ENCODE measurements around the gene KIAA1549. TPM values are rescaled to one million over a fixed set of nuclear protein-coding genes. Genes with fewer than 3 reads are reported as not detected.

The KIAA1549 gene
- total RNA-seq, 1 experiment from 2014 or later, result 19.9 TPM

- H3K36me3 Mint-ChIP-seq (ENCODE audit: insufficient read depth, unreplicated experiment), result no peaks in the 10 kb centered on the region
- no peaks in the 10 kb centered on the region for H3K27me3 Mint-ChIP-seq (ENCODE audit: insufficient read depth, unreplicated experiment)
- no peaks in the 10 kb centered on the region for H3K9me3 ChIP-seq
- H3K4me3 ChIP-seq (ENCODE audit: low read depth, low read length), result no peak overlapping the region
- no peak overlapping the region for H3K27ac Mint-ChIP-seq (ENCODE audit: unreplicated experiment)
- no TSS peak for BruUV-seq (replicated peaks)
- no peak overlapping the region for H3K4me3 Mint-ChIP-seq (ENCODE audit: unreplicated experiment)
- CTCF ChIA-PET, result no interaction called here
- no peak for DNase-seq
- intact Hi-C loops (cut with micrococcal nuclease; ENCODE audit: unreplicated experiment), result no loop called here
- peaks cover 17% of the 10 kb centered on the region for H3K4me1 Mint-ChIP-seq (ENCODE audit: low read depth, unreplicated experiment)
- no peaks in the 10 kb centered on the region for H3K27me3 ChIP-seq (replicated peaks; ENCODE audit: control insufficient read depth, insufficient read depth, low read length)
- no peaks in the 10 kb centered on the region for H3K36me3 ChIP-seq (ENCODE audit: control insufficient read depth, insufficient read depth, low read length)
- POLR2A ChIA-PET, result no interaction called here
- H3K9me3 Mint-ChIP-seq (ENCODE audit: unreplicated experiment), result no peaks in the 10 kb centered on the region
- no peak for TF ChIP-seq CTCF (IDR thresholded peaks at IDR 0.05; ENCODE audit: insufficient read depth in 1 of 2, low read depth in 1 of 2, low read length in 1 of 2, severe bottlenecking in 1 of 2, unreplicated experiment in 1 of 2)
- H3K4me1 ChIP-seq, result peaks cover 31% of the 10 kb centered on the region
Measured at GRCh38 chr7:138999414-138999813, 18.2 kb upstream of the KIAA1549 start.

- Histone ChIP-seq H3K36me3 (ENCODE audit: control insufficient read depth, insufficient read depth, low read length) (no peaks in the 10 kb centered on the region), H3K9me3 (no peaks in the 10 kb centered on the region), H3K4me3 (ENCODE audit: low read depth, low read length) (no peak overlapping the region), H3K4me1 (0 out of 2 replicates have a peak, but pooled peaks cover under 1% of the 10 kb centered on the region), H3K27me3 (replicated peaks; ENCODE audit: control insufficient read depth, insufficient read depth, low read length) (no peaks in the 10 kb centered on the region)
- Mint-ChIP-seq H3K9me3 (ENCODE audit: unreplicated experiment) (peaks cover 9% of the 10 kb centered on the region), H3K4me3 (ENCODE audit: unreplicated experiment) (no peak overlapping the region), H3K27ac (ENCODE audit: unreplicated experiment) (no peak overlapping the region), H3K27me3 (ENCODE audit: insufficient read depth, unreplicated experiment) (no peaks in the 10 kb centered on the region), H3K36me3 (ENCODE audit: insufficient read depth, unreplicated experiment) (no peaks in the 10 kb centered on the region), H3K4me1 (ENCODE audit: low read depth, unreplicated experiment) (no peaks in the 10 kb centered on the region)
- no TSS peak for BruUV-seq (replicated peaks)
- intact Hi-C loops (cut with micrococcal nuclease; ENCODE audit: unreplicated experiment), result no loop called here
- TF ChIP-seq CTCF (IDR thresholded peaks at IDR 0.05; ENCODE audit: insufficient read depth in 1 of 2, low read depth in 1 of 2, low read length in 1 of 2, severe bottlenecking in 1 of 2, unreplicated experiment in 1 of 2), result no peak
- ChIA-PET POLR2A (no interaction called here), CTCF (no interaction called here)
- DNase-seq, result no peak
Measured at GRCh38 chr7:138992052-138992531, 10.9 kb upstream of the KIAA1549 start.

- no peaks in the 10 kb centered on the region for H3K36me3 Mint-ChIP-seq (ENCODE audit: insufficient read depth, unreplicated experiment)
- no peak for TF ChIP-seq CTCF (IDR thresholded peaks at IDR 0.05; ENCODE audit: insufficient read depth in 1 of 2, low read depth in 1 of 2, low read length in 1 of 2, severe bottlenecking in 1 of 2, unreplicated experiment in 1 of 2)
- no peak overlapping the region for H3K27ac Mint-ChIP-seq (ENCODE audit: unreplicated experiment)
- H3K4me1 Mint-ChIP-seq (ENCODE audit: low read depth, unreplicated experiment), result peaks cover 9% of the 10 kb centered on the region
- no peak for DNase-seq
- ChIA-PET POLR2A (no interaction called here), CTCF (no interaction called here)
- H3K4me3 Mint-ChIP-seq (ENCODE audit: unreplicated experiment), result no peak overlapping the region
- H3K27me3 Mint-ChIP-seq (ENCODE audit: insufficient read depth, unreplicated experiment), result no peaks in the 10 kb centered on the region
- no peak overlapping the region for H3K4me3 ChIP-seq (ENCODE audit: low read depth, low read length)
- H3K9me3 ChIP-seq, result no peaks in the 10 kb centered on the region
- no peaks in the 10 kb centered on the region for H3K27me3 ChIP-seq (replicated peaks; ENCODE audit: control insufficient read depth, insufficient read depth, low read length)
- 0 out of 2 replicates have a peak, but pooled peaks cover 3% of the 10 kb centered on the region for H3K4me1 ChIP-seq
- no peaks in the 10 kb centered on the region for H3K36me3 ChIP-seq (ENCODE audit: control insufficient read depth, insufficient read depth, low read length)
- BruUV-seq (replicated peaks), result no TSS peak
- H3K9me3 Mint-ChIP-seq (ENCODE audit: unreplicated experiment), result peaks cover 9% of the 10 kb centered on the region
- intact Hi-C loops (cut with micrococcal nuclease; ENCODE audit: unreplicated experiment), result no loop called here
Measured at GRCh38 chr7:138987686-138988085, 6.5 kb upstream of the KIAA1549 start.

Measured in Caco-2 (cell line).